SK-N-SH (cell line): ENCODE measurements around the gene TTC3. TPM values are rescaled to one million over a fixed set of nuclear protein-coding genes. Genes with fewer than 3 reads are reported as not detected.

Source experiments
- CTCF ChIA-PET: fragments of 300-600, 350-600 bp; formaldehyde crosslinking; extraction: SDS; loops from one replicate; lab custom pipeline; 2021; lab: Yijun Ruan, JAX
- POLR2A ChIA-PET: fragments of 350-600 bp; sonication (Branson Sonifier 250); formaldehyde crosslinking; extraction: SDS; loops from one replicate; lab custom pipeline; 2020; ENCODE audit warnings: antibody characterized with exemption, inconsistent platforms; lab: Yijun Ruan, JAX
- DNase-seq: peaks from one replicate; pipeline ENCODE4 v3.0.0; 2012
- H2AFZ ChIP-seq: fragments of 200-600 bp; sonication (generic); 2 replicates; pipeline ENCODE4 v1.8.1; 2016; ENCODE audit warnings: antibody characterized with exemption, mild to moderate bottlenecking, low read depth
- H3F3A ChIP-seq: fragments of 200-600 bp; sonication (generic); replicated peaks from 2 replicates; pipeline ENCODE3; 2016; ENCODE audit warnings: antibody characterized with exemption, mild to moderate bottlenecking; ENCODE audit not compliant: insufficient read depth
- H3K27ac ChIP-seq, 2 experiments: fragments of 200-500 bp in 1 of 2; fragments of 200-600 bp in 1 of 2; sonication (Bioruptor generic) in 1 of 2; sonication (generic), shearing (Covaris generic) in 1 of 2; 2 replicates each; pipeline versions ENCODE4 v1.5.1 to v1.6.1; 2014 to 2016; ENCODE audit warnings: low read depth in 2 of 2, inconsistent platforms in 1 of 2, low read length in 1 of 2, mild to moderate bottlenecking in 1 of 2, mixed read lengths in 1 of 2
- H3K27me3 ChIP-seq: fragments of 200-600 bp; sonication (generic), shearing (Covaris generic); 2 replicates; pipeline ENCODE4 v1.6.1; 2016; ENCODE audit warnings: mixed run types; ENCODE audit not compliant: insufficient read depth
- H3K36me3 ChIP-seq, 2 experiments: fragments of 200-500 bp in 1 of 2; fragments of 200-600 bp in 1 of 2; sonication (Bioruptor generic) in 1 of 2; sonication (generic) in 1 of 2; replicated peaks in 1 of 2; 2 replicates each; pipeline versions ENCODE3 to v1.5.1; 2014 to 2016; ENCODE audit warnings: low read length in 1 of 2, mild to moderate bottlenecking in 1 of 2; ENCODE audit not compliant: insufficient read depth in 2 of 2, control insufficient read depth in 1 of 2
- H3K4me1 ChIP-seq, 2 experiments: fragments of 200-500 bp in 1 of 2; fragments of 200-600 bp in 1 of 2; sonication (Bioruptor generic) in 1 of 2; sonication (generic), shearing (Covaris generic) in 1 of 2; 2 replicates each; pipeline versions ENCODE4 v1.5.1 to v1.6.1; 2014 to 2016; ENCODE audit warnings: low read depth in 1 of 2, low read length in 1 of 2, mixed run types in 1 of 2; ENCODE audit not compliant: insufficient read depth in 2 of 2, control insufficient read depth in 1 of 2
- H3K4me2 ChIP-seq: fragments of 200-600 bp; sonication (generic), shearing (Covaris generic); 2 replicates; pipeline ENCODE4 v1.6.1; 2017; ENCODE audit warnings: mixed run types
- H3K4me3 ChIP-seq, 2 experiments: fragments of 200-500 bp in 1 of 2; fragments of 200-600 bp in 1 of 2; sonication (Bioruptor generic) in 1 of 2; sonication (generic), shearing (Covaris generic) in 1 of 2; 2 replicates each; pipeline versions ENCODE4 v1.5.1 to v1.8.1; 2014 to 2016; ENCODE audit warnings: low read depth in 2 of 2, inconsistent platforms in 1 of 2, low read length in 1 of 2, mild to moderate bottlenecking in 1 of 2, mixed read lengths in 1 of 2, moderate library complexity in 1 of 2
- H3K79me2 ChIP-seq: fragments of 200-600 bp; sonication (generic); 2 replicates; pipeline ENCODE4 v1.8.1; 2017; ENCODE audit warnings: mild to moderate bottlenecking; ENCODE audit not compliant: insufficient read depth
- H3K9ac ChIP-seq: fragments of 200-600 bp; sonication (generic); 2 replicates; pipeline ENCODE4 v1.6.1; 2017; ENCODE audit warnings: mixed run types
- H3K9me2 ChIP-seq: fragments of 200-600 bp; sonication (generic); 2 replicates; pipeline ENCODE4 v1.6.1; 2017; ENCODE audit warnings: mixed run types
- H3K9me3 ChIP-seq: fragments of 200-600 bp; sonication (generic); 2 replicates; pipeline ENCODE4 v1.6.1; 2017; ENCODE audit warnings: mixed run types, mild to moderate bottlenecking, moderate library complexity
- H4K20me1 ChIP-seq: fragments of 200-600 bp; sonication (generic); 2 replicates; pipeline ENCODE4 v1.6.1; 2017; ENCODE audit warnings: mild to moderate bottlenecking, mixed run types; ENCODE audit not compliant: insufficient read depth
- CHD2 ChIP-seq: fragments of 150-350 bp; IDR thresholded peaks from 2 replicates; pipeline ENCODE4 v1.6.1; 2018; ENCODE audit warnings: low read length; ENCODE audit not compliant: partially characterized antibody
- CTCF ChIP-seq: fragments of 200-600 bp; sonication (generic); IDR thresholded peaks from 2 replicates; pipeline ENCODE4 v1.6.1; 2017; ENCODE audit warnings: antibody characterized with exemption, mild to moderate bottlenecking, moderate library complexity
- EP300 ChIP-seq, 2 experiments: IDR thresholded peaks; 2 replicates each; pipeline versions ENCODE4 v1.4.0 to v1.6.1; 2012; ENCODE audit warnings: borderline replicate concordance in 1 of 2, low read depth in 1 of 2, low read length in 1 of 2
- FOXJ3 ChIP-seq: sonication (generic); formaldehyde crosslinking; IDR thresholded peaks from 2 replicates; pipeline ENCODE4 v1.5.1; 2020; ENCODE audit warnings: mild to moderate bottlenecking, missing genetic modification reagents
- FOXM1 ChIP-seq: IDR thresholded peaks from 2 replicates; pipeline ENCODE4 v1.4.0; 2012; ENCODE audit warnings: low read depth, mild to moderate bottlenecking
- GATA2 ChIP-seq: sonication (generic); formaldehyde crosslinking; IDR thresholded peaks from 2 replicates; pipeline ENCODE4 v1.5.0; 2020; ENCODE audit warnings: mild to moderate bottlenecking, missing genetic modification reagents
- IRF3 ChIP-seq: fragments of 150-350 bp; IDR thresholded peaks from 2 replicates; pipeline ENCODE4 v1.6.1; 2016; ENCODE audit warnings: mild to moderate bottlenecking, low read depth, low read length
- MAX ChIP-seq: IDR thresholded peaks from 2 replicates; pipeline ENCODE4 v1.4.0; 2012; ENCODE audit warnings: low read depth
- MEF2A ChIP-seq: IDR thresholded peaks from 2 replicates; pipeline ENCODE4 v1.4.0; 2012; ENCODE audit warnings: low read depth, borderline replicate concordance
- MXI1 ChIP-seq: IDR thresholded peaks from 2 replicates; pipeline ENCODE4 v1.6.1; 2012; ENCODE audit warnings: mild to moderate bottlenecking, low read depth, low read length, improper control_type of control experiment
- NFIC ChIP-seq: IDR thresholded peaks from 2 replicates; pipeline ENCODE4 v1.4.0; 2012; ENCODE audit warnings: borderline replicate concordance
- NRF1 ChIP-seq: IDR thresholded peaks from 2 replicates; pipeline ENCODE4 v1.6.1; 2012; ENCODE audit warnings: low read depth, mild to moderate bottlenecking, low read length
- RAD21 ChIP-seq: IDR thresholded peaks from 2 replicates; pipeline ENCODE4 v1.6.1; 2012; ENCODE audit warnings: mild to moderate bottlenecking, low read length
- REST ChIP-seq: IDR thresholded peaks from 2 replicates; pipeline ENCODE4 v1.6.1; 2012; ENCODE audit warnings: mild to moderate bottlenecking, low read depth, low read length, moderate library complexity
- RXRA ChIP-seq: IDR thresholded peaks from 2 replicates; pipeline ENCODE4 v1.4.0; 2012; ENCODE audit warnings: low read depth, mild to moderate bottlenecking, borderline replicate concordance
- SMC3 ChIP-seq: IDR thresholded peaks from 2 replicates; pipeline ENCODE4 v1.6.1; 2012; ENCODE audit warnings: low read depth, low read length, improper control_type of control experiment
- TAF1 ChIP-seq: IDR thresholded peaks from 2 replicates; pipeline ENCODE4 v1.6.1; 2012; ENCODE audit warnings: low read depth, mild to moderate bottlenecking, low read length, moderate library complexity, borderline replicate concordance
- YY1 ChIP-seq: IDR thresholded peaks from 2 replicates; pipeline ENCODE4 v1.4.0; 2012; ENCODE audit warnings: low read depth, mild to moderate bottlenecking
- WGBS: methylation state at CpG from one replicate; pipeline ENCODE4 v1.1.6; 2017; ENCODE audit warnings: low lambda C conversion rate; 5-methylcytosine and 5-hydroxymethylcytosine counted together
- polyA plus RNA-seq, 3 experiments: library from polyadenylated mRNA; depleted of rRNA; stranded (reverse); fragments of >200 nt; gene quantifications; 2 replicates each; pipeline ENCODE4 v1.2.3, GENCODE V29; 2012

Gene TTC3
- polyA plus RNA-seq, 1 of the 3 experiments (the other 2 are of a cell fraction), result 35.7 TPM

GRCh38 chr21:37098751-37099150 lies 25.7 kb downstream of the TTC3 start:
- Histone ChIP-seq H3F3A (no peaks in the 10 kb centered on the region), H2AFZ (no peak overlapping the region), H3K79me2 (peaks cover 1% of the 10 kb centered on the region), H3K9me2 (no peaks in the 10 kb centered on the region), H3K27me3 (no peaks in the 10 kb centered on the region), H3K27ac (no peak overlapping the region), H3K9me3 (no peaks in the 10 kb centered on the region), H3K36me3 (peaks cover 53 to 62% of the 10 kb centered on the region in 2 experiments), H3K4me1 (no peaks in the 10 kb centered on the region), H3K9ac (no peak overlapping the region), H4K20me1 (no peaks in the 10 kb centered on the region), H3K4me2 (no peak overlapping the region), H3K4me3 (no peak overlapping the region)
- ChIA-PET POLR2A (no interaction called here), CTCF (interaction anchor here (0.9 to 2.2 kb wide), 2 partner anchors 109 to 122 kb away, joined by 5 to 9 read pairs; no protein-coding TSS in a partner anchor)
- DNase-seq, result no peak
- TF ChIP-seq EP300 (IDR thresholded peaks at IDR 0.05; ENCODE audit: borderline replicate concordance in 1 of 2, low read depth in 1 of 2, low read length in 1 of 2), result no peak
- TF ChIP-seq SMC3, result no peak
- no peak for TF ChIP-seq NFIC
- no peak for TF ChIP-seq FOXJ3 (CRISPR knock-in tag)
- TF ChIP-seq RAD21, result no peak
- no peak for TF ChIP-seq REST
- no peak for TF ChIP-seq CTCF
- TF ChIP-seq TAF1, result no peak
- 97% methylated on average over 2 of the region's 2 CpGs for WGBS

GRCh38 chr21:37100316-37100715 lies 27.3 kb downstream of the TTC3 start:
- no peak overlapping the region for H3K4me3 ChIP-seq
- peaks cover 8% of the 10 kb centered on the region; the same call in 1 of the 2 replicates for H3K79me2 ChIP-seq
- TF ChIP-seq FOXM1 (no peak), MEF2A (no peak), RXRA (no peak), YY1 (no peak), TAF1 (no peak), NRF1 (no peak), MXI1 (no peak), EP300 (IDR thresholded peaks at IDR 0.05; ENCODE audit: borderline replicate concordance in 1 of 2, low read depth in 1 of 2, low read length in 1 of 2) (no peak), MAX (no peak), IRF3 (no peak), GATA2 (CRISPR knock-in tag) (no peak), SMC3 (no peak), CHD2 (no peak)
- H3K4me2 ChIP-seq, result no peak overlapping the region
- H3K4me1 ChIP-seq, result no peaks in the 10 kb centered on the region
- WGBS, result 93% methylated on average over 6 of the region's 6 CpGs
- H4K20me1 ChIP-seq, result no peaks in the 10 kb centered on the region
- peaks cover 47% of the 10 kb centered on the region in 2 experiments for H3K36me3 ChIP-seq
- H3K27me3 ChIP-seq, result no peaks in the 10 kb centered on the region
- ChIA-PET POLR2A (no interaction called here), CTCF (no interaction called here)
- no peaks in the 10 kb centered on the region for H3F3A ChIP-seq
- no peak overlapping the region for H3K27ac ChIP-seq
- no peaks in the 10 kb centered on the region for H3K9me3 ChIP-seq
- DNase-seq, result no peak
- no peaks in the 10 kb centered on the region for H3K9me2 ChIP-seq
- H3K9ac ChIP-seq, result no peak overlapping the region
- no peak overlapping the region for H2AFZ ChIP-seq
